Body of pancreas (tissue), 4 donors: Measurements from ENCODE around the gene PTPRH.

Source experiments
- POLR2A ChIP-seq, 3 donors: fragments of 450-650 bp; IDR thresholded peaks; one replicate each; pipeline ENCODE4 v1.6.1; 2016; ENCODE audit warnings: antibody characterized with exemption in 3 of 3, mild to moderate bottlenecking in 2 of 3
- TF ChIP-seq, protein P1 (sequence below), 7 experiments: fragments of 450-650 bp in 4 of 7; fragments of 200-600 bp in 3 of 7; sonication (generic) in 3 of 7; IDR thresholded peaks; one replicate each; pipeline ENCODE4 v1.5.1; 2016 to 2019; ENCODE audit warnings: antibody characterized with exemption in 7 of 7

DNA sequence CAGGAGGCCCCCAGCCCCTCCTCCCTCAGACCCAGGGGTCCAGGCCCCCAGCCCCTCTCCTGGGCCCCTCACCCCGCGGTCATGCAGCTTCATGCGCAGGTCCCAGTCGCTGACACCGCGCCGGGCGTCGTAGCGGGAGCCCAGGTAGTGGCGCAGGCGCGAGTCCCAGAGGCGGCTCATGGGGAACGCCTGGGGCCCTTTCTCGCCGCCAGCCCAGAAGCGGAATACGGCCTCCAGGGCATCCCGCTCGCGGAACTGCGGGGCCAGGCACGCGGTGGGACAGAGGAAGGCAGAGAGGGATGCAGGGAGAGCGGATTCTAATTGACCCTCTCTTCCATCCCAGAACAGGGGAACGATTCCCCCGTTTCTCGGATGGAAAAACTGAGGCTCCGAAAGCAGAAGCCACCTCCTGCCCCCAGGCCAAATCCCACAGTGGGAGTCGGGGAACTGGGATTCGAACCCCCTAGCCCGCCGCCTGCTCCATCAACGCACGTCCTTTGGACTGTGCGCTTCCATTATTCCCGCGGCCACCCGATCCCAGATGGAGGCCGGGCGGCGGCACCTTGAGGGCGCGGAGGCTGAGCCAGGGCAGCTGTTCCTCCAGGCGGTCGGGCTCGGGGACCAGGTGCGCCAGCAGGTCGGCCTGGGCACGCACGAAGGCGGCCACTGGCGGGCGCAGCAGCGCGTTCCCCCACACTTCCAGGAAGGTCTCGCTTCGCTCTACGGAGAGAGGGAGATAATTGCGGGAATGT lies 47.6 kb downstream of the PTPRH start:
- TF ChIP-seq, protein P1, sequence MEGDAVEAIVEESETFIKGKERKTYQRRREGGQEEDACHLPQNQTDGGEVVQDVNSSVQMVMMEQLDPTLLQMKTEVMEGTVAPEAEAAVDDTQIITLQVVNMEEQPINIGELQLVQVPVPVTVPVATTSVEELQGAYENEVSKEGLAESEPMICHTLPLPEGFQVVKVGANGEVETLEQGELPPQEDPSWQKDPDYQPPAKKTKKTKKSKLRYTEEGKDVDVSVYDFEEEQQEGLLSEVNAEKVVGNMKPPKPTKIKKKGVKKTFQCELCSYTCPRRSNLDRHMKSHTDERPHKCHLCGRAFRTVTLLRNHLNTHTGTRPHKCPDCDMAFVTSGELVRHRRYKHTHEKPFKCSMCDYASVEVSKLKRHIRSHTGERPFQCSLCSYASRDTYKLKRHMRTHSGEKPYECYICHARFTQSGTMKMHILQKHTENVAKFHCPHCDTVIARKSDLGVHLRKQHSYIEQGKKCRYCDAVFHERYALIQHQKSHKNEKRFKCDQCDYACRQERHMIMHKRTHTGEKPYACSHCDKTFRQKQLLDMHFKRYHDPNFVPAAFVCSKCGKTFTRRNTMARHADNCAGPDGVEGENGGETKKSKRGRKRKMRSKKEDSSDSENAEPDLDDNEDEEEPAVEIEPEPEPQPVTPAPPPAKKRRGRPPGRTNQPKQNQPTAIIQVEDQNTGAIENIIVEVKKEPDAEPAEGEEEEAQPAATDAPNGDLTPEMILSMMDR (IDR thresholded peaks at IDR 0.05) = no peak
- no peak for TF ChIP-seq POLR2A (IDR thresholded peaks at IDR 0.05)
